ENCODE measurements around the gene PTOV1.

DNA sequence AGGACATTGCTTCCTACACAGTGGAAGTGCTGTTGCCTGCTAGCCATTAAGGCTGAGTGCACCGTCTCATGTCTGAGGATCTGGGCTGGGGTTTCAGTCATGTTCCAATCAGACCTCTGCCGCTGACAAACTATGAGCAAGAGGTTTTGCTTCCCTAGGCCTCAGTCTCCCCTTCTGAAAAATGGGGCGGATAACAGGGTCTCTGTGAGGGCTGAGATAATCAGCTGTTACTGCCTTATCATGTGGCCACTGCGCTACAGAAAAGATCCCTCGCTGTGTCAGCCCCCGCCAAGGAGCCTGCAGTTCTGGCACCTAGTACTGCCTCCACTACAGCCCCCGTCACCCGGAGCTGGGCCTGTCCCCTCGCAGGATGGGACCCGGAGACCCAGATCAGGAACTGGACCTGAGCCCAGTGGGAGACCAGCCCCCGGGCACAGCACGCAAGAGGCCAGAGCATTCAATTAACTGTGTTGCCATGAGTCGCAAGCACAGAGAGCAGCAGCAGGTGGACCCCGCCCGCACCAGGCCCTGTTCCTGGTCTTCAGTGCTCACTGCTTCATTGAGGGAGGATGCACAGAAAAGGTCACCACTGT, 19.4 kb downstream of the PTOV1 start:
- TF ChIP-seq, protein P1, sequence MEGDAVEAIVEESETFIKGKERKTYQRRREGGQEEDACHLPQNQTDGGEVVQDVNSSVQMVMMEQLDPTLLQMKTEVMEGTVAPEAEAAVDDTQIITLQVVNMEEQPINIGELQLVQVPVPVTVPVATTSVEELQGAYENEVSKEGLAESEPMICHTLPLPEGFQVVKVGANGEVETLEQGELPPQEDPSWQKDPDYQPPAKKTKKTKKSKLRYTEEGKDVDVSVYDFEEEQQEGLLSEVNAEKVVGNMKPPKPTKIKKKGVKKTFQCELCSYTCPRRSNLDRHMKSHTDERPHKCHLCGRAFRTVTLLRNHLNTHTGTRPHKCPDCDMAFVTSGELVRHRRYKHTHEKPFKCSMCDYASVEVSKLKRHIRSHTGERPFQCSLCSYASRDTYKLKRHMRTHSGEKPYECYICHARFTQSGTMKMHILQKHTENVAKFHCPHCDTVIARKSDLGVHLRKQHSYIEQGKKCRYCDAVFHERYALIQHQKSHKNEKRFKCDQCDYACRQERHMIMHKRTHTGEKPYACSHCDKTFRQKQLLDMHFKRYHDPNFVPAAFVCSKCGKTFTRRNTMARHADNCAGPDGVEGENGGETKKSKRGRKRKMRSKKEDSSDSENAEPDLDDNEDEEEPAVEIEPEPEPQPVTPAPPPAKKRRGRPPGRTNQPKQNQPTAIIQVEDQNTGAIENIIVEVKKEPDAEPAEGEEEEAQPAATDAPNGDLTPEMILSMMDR (IDR thresholded peaks at IDR 0.05) = no peak
- no peak for TF ChIP-seq POLR2A (IDR thresholded peaks at IDR 0.05)

All from testis (tissue), 2 donors.